ELR (cell line): ENCODE measurements around the gene RB1.

ENCODE experiments used
- DNase-seq: peaks from one replicate; pipeline ENCODE4 v3.0.0-alpha.2; 2015; ENCODE audit warnings: low read depth

Gene RB1

GRCh38 chr13:48448959-48449614 is 145.5 kb downstream of the RB1 start:
- DNase-seq = peak; percentile 81

- DNase-seq = peak; percentile 21
These were observed 146.1 kb downstream of the RB1 start for GRCh38 chr13:48449656-48450055.

- DNase-seq = peak; percentile 60
These were observed 147.6 kb downstream of the RB1 start for GRCh38 chr13:48451196-48451595.

GRCh38 chr13:48456546-48456945 is 153.0 kb downstream of the RB1 start:
- no peak for DNase-seq

GRCh38 chr13:48457578-48458242 is 154.2 kb downstream of the RB1 start:
- no peak for DNase-seq

GRCh38 chr13:48475230-48475629 is 171.7 kb downstream of the RB1 start:
- no peak for DNase-seq

- no peak for DNase-seq
These were observed 172.7 kb downstream of the RB1 start for GRCh38 chr13:48476215-48476614.

GRCh38 chr13:48476686-48477085 is 173.1 kb downstream of the RB1 start:
- no peak for DNase-seq

GRCh38 chr13:48477191-48477855 is 173.8 kb downstream of the RB1 start:
- no peak for DNase-seq

GRCh38 chr13:48478391-48478790 is 174.8 kb downstream of the RB1 start:
- no peak for DNase-seq

GRCh38 chr13:48483575-48483974 is 180.0 kb downstream of the RB1 start:
- no peak for DNase-seq

GRCh38 chr13:48485432-48485831 is 181.9 kb downstream of the RB1 start:
- DNase-seq = no peak

- DNase-seq = no peak
These were observed 182.8 kb downstream of the RB1 start for GRCh38 chr13:48486362-48486761.

- DNase-seq = no peak
These were observed 183.3 kb downstream of the RB1 start for GRCh38 chr13:48486836-48487235.

GRCh38 chr13:48487968-48488367 is 184.4 kb downstream of the RB1 start:
- no peak for DNase-seq

- no peak for DNase-seq
These were observed 185.4 kb downstream of the RB1 start for GRCh38 chr13:48488995-48489394.

- DNase-seq = no peak
These were observed 186.1 kb downstream of the RB1 start for GRCh38 chr13:48489666-48490065.

GRCh38 chr13:48490241-48490640 is 186.7 kb downstream of the RB1 start:
- no peak for DNase-seq

GRCh38 chr13:48491423-48492095 is 188.0 kb downstream of the RB1 start:
- DNase-seq = peak; percentile 47

GRCh38 chr13:48492096-48492440 is 188.5 kb downstream of the RB1 start:
- no peak for DNase-seq

GRCh38 chr13:48492470-48493065 is 189.0 kb downstream of the RB1 start:
- DNase-seq = peak; percentile 86

GRCh38 chr13:48493066-48493765 is 189.7 kb downstream of the RB1 start:
- DNase-seq = peak; percentile 28
